ENCODE data around the gene MPIG6B.
A peak's percentile ranks its signal among the peaks of the same experiment; 100 is the strongest.

Gene MPIG6B

GRCh38 chr6:31733734-31734133 lies 10.6 kb downstream of the MPIG6B start:
- H3K9me3 ChIP-seq (ENCODE audit: control insufficient read depth in 2 of 2, low read length in 2 of 2): no peaks in the 10 kb centered on the region
- H3K36me3 ChIP-seq (ENCODE audit: control insufficient read depth in 2 of 2, insufficient read depth in 2 of 2, low read length in 2 of 2): peaks cover 19 to 21% of the 10 kb centered on the region in 2 donors
- peak overlapping the region in 1 of 2 donors; percentile 82 for H3K9ac ChIP-seq (ENCODE audit: low read length in 2 of 2)
- H3K4me1 ChIP-seq (ENCODE audit: control insufficient read depth, insufficient read depth, low read length): peaks cover 46% of the 10 kb centered on the region
- no peaks in the 10 kb centered on the region for H3K27me3 ChIP-seq (ENCODE audit: control insufficient read depth in 1 of 2, insufficient read depth in 2 of 2, low read length in 2 of 2)
- peak overlapping the region; percentile 86 for H3K27ac ChIP-seq (ENCODE audit: low read length)
- H3K4me3 ChIP-seq (ENCODE audit: low read length in 2 of 2): no peak overlapping the region

- H3K4me1 ChIP-seq (ENCODE audit: control insufficient read depth, insufficient read depth, low read length): peaks cover 46% of the 10 kb centered on the region
- no peaks in the 10 kb centered on the region for H3K27me3 ChIP-seq (ENCODE audit: control insufficient read depth in 1 of 2, insufficient read depth in 2 of 2, low read length in 2 of 2)
- peak overlapping the region; percentile 71 to 89 for H3K4me3 ChIP-seq (ENCODE audit: low read length in 2 of 2)
- peaks cover 19 to 21% of the 10 kb centered on the region in 2 donors for H3K36me3 ChIP-seq (ENCODE audit: control insufficient read depth in 2 of 2, insufficient read depth in 2 of 2, low read length in 2 of 2)
- H3K27ac ChIP-seq (ENCODE audit: low read length): peak overlapping the region; percentile 86
- peak overlapping the region; percentile 82 to 93 for H3K9ac ChIP-seq (ENCODE audit: low read length in 2 of 2)
- H3K9me3 ChIP-seq (ENCODE audit: control insufficient read depth in 2 of 2, low read length in 2 of 2): no peaks in the 10 kb centered on the region
Measured at GRCh38 chr6:31734247-31734820, 11.2 kb downstream of the MPIG6B start.

GRCh38 chr6:31734821-31735406 lies 11.7 kb downstream of the MPIG6B start:
- peak overlapping the region; percentile 82 to 93 for H3K9ac ChIP-seq (ENCODE audit: low read length in 2 of 2)

GRCh38 chr6:31736021-31736767 lies 13.0 kb downstream of the MPIG6B start, which contains the start of gene CLIC1:
Gene CLIC1, minus strand, starts transcription at chr6:31736530. Its CDS starts 230 bp downstream, at chr6:31736300.
- Histone ChIP-seq H3K36me3 (ENCODE audit: control insufficient read depth in 2 of 2, insufficient read depth in 2 of 2, low read length in 2 of 2) (peaks cover 19 to 21% of the 10 kb centered on the region in 2 donors), H3K4me3 (ENCODE audit: low read length in 2 of 2) (peak within 1 kb of the TSS; percentile 71 to 89), H3K9ac (ENCODE audit: low read length in 2 of 2) (peak within 1 kb of the TSS; percentile 82 to 93), H3K27me3 (ENCODE audit: control insufficient read depth in 1 of 2, insufficient read depth in 2 of 2, low read length in 2 of 2) (no peaks in the 10 kb centered on the region), H3K27ac (ENCODE audit: low read length) (peak within 1 kb of the TSS; percentile 86), H3K4me1 (ENCODE audit: control insufficient read depth, insufficient read depth, low read length) (peaks cover 48% of the 10 kb centered on the region), H3K9me3 (ENCODE audit: control insufficient read depth in 2 of 2, low read length in 2 of 2) (no peaks in the 10 kb centered on the region)

More at GRCh38 chr6:31734821-31735406, 11.7 kb downstream of the MPIG6B start:
- no peaks in the 10 kb centered on the region for H3K9me3 ChIP-seq (ENCODE audit: control insufficient read depth in 2 of 2, low read length in 2 of 2)
- no peaks in the 10 kb centered on the region for H3K27me3 ChIP-seq (ENCODE audit: control insufficient read depth in 1 of 2, insufficient read depth in 2 of 2, low read length in 2 of 2)
- H3K36me3 ChIP-seq (ENCODE audit: control insufficient read depth in 2 of 2, insufficient read depth in 2 of 2, low read length in 2 of 2): peaks cover 19 to 21% of the 10 kb centered on the region in 2 donors
- peak overlapping the region; percentile 86 for H3K27ac ChIP-seq (ENCODE audit: low read length)
- peak overlapping the region; percentile 71 to 89 for H3K4me3 ChIP-seq (ENCODE audit: low read length in 2 of 2)
- H3K4me1 ChIP-seq (ENCODE audit: control insufficient read depth, insufficient read depth, low read length): peaks cover 48% of the 10 kb centered on the region

- Histone ChIP-seq H3K4me1 (ENCODE audit: control insufficient read depth, insufficient read depth, low read length) (peaks cover 48% of the 10 kb centered on the region), H3K36me3 (ENCODE audit: control insufficient read depth in 2 of 2, insufficient read depth in 2 of 2, low read length in 2 of 2) (peaks cover 16 to 17% of the 10 kb centered on the region in 2 donors), H3K4me3 (ENCODE audit: low read length in 2 of 2) (peak overlapping the region; percentile 71 to 89), H3K9ac (ENCODE audit: low read length in 2 of 2) (peak overlapping the region; percentile 82 to 93), H3K27ac (ENCODE audit: low read length) (peak overlapping the region; percentile 86), H3K9me3 (ENCODE audit: control insufficient read depth in 2 of 2, low read length in 2 of 2) (no peaks in the 10 kb centered on the region), H3K27me3 (ENCODE audit: control insufficient read depth in 1 of 2, insufficient read depth in 2 of 2, low read length in 2 of 2) (no peaks in the 10 kb centered on the region)
Measured at GRCh38 chr6:31736768-31737314, 13.7 kb downstream of the MPIG6B start.

GRCh38 chr6:31737315-31737990 lies 14.3 kb downstream of the MPIG6B start:
- Histone ChIP-seq H3K27ac (ENCODE audit: low read length) (peak overlapping the region; percentile 31), H3K9ac (ENCODE audit: low read length in 2 of 2) (peak overlapping the region in 1 of 2 donors; percentile 6), H3K4me3 (ENCODE audit: low read length in 2 of 2) (no peak overlapping the region), H3K27me3 (ENCODE audit: control insufficient read depth in 1 of 2, insufficient read depth in 2 of 2, low read length in 2 of 2) (no peaks in the 10 kb centered on the region), H3K4me1 (ENCODE audit: control insufficient read depth, insufficient read depth, low read length) (peaks cover 48% of the 10 kb centered on the region), H3K36me3 (ENCODE audit: control insufficient read depth in 2 of 2, insufficient read depth in 2 of 2, low read length in 2 of 2) (peaks cover 11 to 12% of the 10 kb centered on the region in 2 donors), H3K9me3 (ENCODE audit: control insufficient read depth in 2 of 2, low read length in 2 of 2) (no peaks in the 10 kb centered on the region)

- peak overlapping the region in 1 of 2 donors; percentile 6 for H3K9ac ChIP-seq (ENCODE audit: low read length in 2 of 2)
- H3K27ac ChIP-seq (ENCODE audit: low read length): peak overlapping the region; percentile 31
- peaks cover 8 to 9% of the 10 kb centered on the region in 2 donors for H3K36me3 ChIP-seq (ENCODE audit: control insufficient read depth in 2 of 2, insufficient read depth in 2 of 2, low read length in 2 of 2)
- peak overlapping the region in 1 of 2 donors; percentile 8 for H3K4me3 ChIP-seq (ENCODE audit: low read length in 2 of 2)
- H3K9me3 ChIP-seq (ENCODE audit: control insufficient read depth in 2 of 2, low read length in 2 of 2): no peaks in the 10 kb centered on the region
- H3K4me1 ChIP-seq (ENCODE audit: control insufficient read depth, insufficient read depth, low read length): peaks cover 48% of the 10 kb centered on the region
- H3K27me3 ChIP-seq (ENCODE audit: control insufficient read depth in 1 of 2, insufficient read depth in 2 of 2, low read length in 2 of 2): no peaks in the 10 kb centered on the region
Measured at GRCh38 chr6:31737991-31738979, 15.1 kb downstream of the MPIG6B start.

GRCh38 chr6:31739639-31740396 lies 16.6 kb downstream of the MPIG6B start, which contains the start of gene MSH5:
Gene MSH5, plus strand, starts transcription at chr6:31740005. Its CDS starts 462 bp downstream, at chr6:31740467.
- H3K4me3 ChIP-seq (ENCODE audit: low read length in 2 of 2): peak within 1 kb of the TSS; percentile 86 to 93
- no peaks in the 10 kb centered on the region for H3K27me3 ChIP-seq (ENCODE audit: control insufficient read depth in 1 of 2, insufficient read depth in 2 of 2, low read length in 2 of 2)
- H3K4me1 ChIP-seq (ENCODE audit: control insufficient read depth, insufficient read depth, low read length): peaks cover 39% of the 10 kb centered on the region
- no peaks in the 10 kb centered on the region for H3K36me3 ChIP-seq (ENCODE audit: control insufficient read depth in 2 of 2, insufficient read depth in 2 of 2, low read length in 2 of 2)
- peak within 1 kb of the TSS; percentile 68 to 72 for H3K9ac ChIP-seq (ENCODE audit: low read length in 2 of 2)
- no peak within 1 kb of the TSS for H3K27ac ChIP-seq (ENCODE audit: low read length)
- H3K9me3 ChIP-seq (ENCODE audit: control insufficient read depth in 2 of 2, low read length in 2 of 2): no peaks in the 10 kb centered on the region
